ENCODE measurements around the gene KDM5B. TPM values are rescaled to one million over a fixed set of nuclear protein-coding genes. Genes with fewer than 3 reads are reported as not detected.

Gene KDM5B
- total and polyA plus RNA-seq, 2 experiments from 2014 or later: 175 to 202 TPM

DNA sequence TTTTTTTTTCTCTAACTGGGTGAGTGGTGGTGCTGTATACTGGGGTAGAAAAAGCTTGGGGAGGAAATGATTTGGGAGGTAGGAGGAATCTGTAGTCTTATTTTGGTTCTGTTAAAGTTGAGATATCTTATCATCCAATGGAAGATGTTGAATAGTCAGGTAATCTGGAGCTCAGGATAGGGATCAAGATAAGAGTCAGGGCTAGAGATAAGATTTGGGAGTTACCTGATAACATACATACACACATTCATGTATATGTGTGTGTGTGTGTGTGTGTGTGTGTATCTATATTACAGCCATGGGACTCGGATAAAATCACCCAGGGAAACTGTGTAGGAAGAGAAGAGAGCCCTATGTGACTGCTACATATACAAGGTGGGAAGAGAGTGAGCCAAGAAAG is 10.6 kb upstream of the KDM5B start (continued):
- TF ChIP-seq ZNF462 (CRISPR knock-in tag; IDR thresholded peaks at IDR 0.05) (no peak), NANOG (IDR thresholded peaks at IDR 0.05; ENCODE audit: borderline replicate concordance) (no peak), ZNF331 (CRISPR knock-in tag; IDR thresholded peaks at IDR 0.05; ENCODE audit: low read depth) (no peak)

GRCh38 chr1:202815120-202815519 is 6.9 kb upstream of the KDM5B start:
- Mint-ChIP-seq H3K27me3 (ENCODE audit: insufficient read depth, low read depth, poor library complexity) (peaks cover 7% of the 10 kb centered on the region), H3K4me1 (peaks cover 19% of the 10 kb centered on the region), H3K9me3 (no peaks in the 10 kb centered on the region; the same call in 2 of the 3 replicates), H3K36me3 (ENCODE audit: low read depth) (no peaks in the 10 kb centered on the region; the same call in 2 of the 3 replicates), H3K4me3 (no peak overlapping the region; the same call in 2 of the 3 replicates), H3K27ac (no peak overlapping the region)
- Histone ChIP-seq H3K4me3 (no peak overlapping the region), H3K79me2 (replicated peaks; ENCODE audit: insufficient read depth) (no peaks in the 10 kb centered on the region), H3K4me2 (no peak overlapping the region), H3K27ac (ENCODE audit: low read depth) (no peak overlapping the region), H3K9me2 (ENCODE audit: insufficient read depth) (no peaks in the 10 kb centered on the region; the same call in 1 of the 2 replicates), H3F3A (replicated peaks; ENCODE audit: low read depth) (0 out of 2 replicates have a peak, but pooled peaks cover 4% of the 10 kb centered on the region), H4K20me1 (replicated peaks; ENCODE audit: insufficient read depth) (no peaks in the 10 kb centered on the region), H3K36me3 (ENCODE audit: insufficient read depth) (no peaks in the 10 kb centered on the region), H3K4me1 (ENCODE audit: insufficient read depth) (peaks cover 19% of the 10 kb centered on the region), H2AFZ (no peak overlapping the region), H3K27me3 (ENCODE audit: insufficient read depth) (peaks cover 7% of the 10 kb centered on the region; the same call in 1 of the 2 replicates)
- no peak for ATAC-seq
- DNase-seq (ENCODE audit: low spot score): no peak
- TF ChIP-seq CREB1 (CRISPR knock-in tag; IDR thresholded peaks at IDR 0.05; ENCODE audit: low read depth): no peak
- TF ChIP-seq ZNF114 (CRISPR knock-in tag; IDR thresholded peaks at IDR 0.05): no peak
- no peak for TF ChIP-seq NANOG (IDR thresholded peaks at IDR 0.05; ENCODE audit: borderline replicate concordance)
- TF ChIP-seq ETS1 (IDR thresholded peaks at IDR 0.05): no peak
- no peak for TF ChIP-seq STAT1 (IDR thresholded peaks at IDR 0.05; ENCODE audit: unreplicated experiment)
- no peak for TF ChIP-seq ZNF462 (CRISPR knock-in tag; IDR thresholded peaks at IDR 0.05)
- TF ChIP-seq EZH2phosphoT487 (IDR thresholded peaks at IDR 0.05; ENCODE audit: unreplicated experiment): no peak
